ENCODE data around the gene ETNK2.

ETNK2 gene

DNA sequence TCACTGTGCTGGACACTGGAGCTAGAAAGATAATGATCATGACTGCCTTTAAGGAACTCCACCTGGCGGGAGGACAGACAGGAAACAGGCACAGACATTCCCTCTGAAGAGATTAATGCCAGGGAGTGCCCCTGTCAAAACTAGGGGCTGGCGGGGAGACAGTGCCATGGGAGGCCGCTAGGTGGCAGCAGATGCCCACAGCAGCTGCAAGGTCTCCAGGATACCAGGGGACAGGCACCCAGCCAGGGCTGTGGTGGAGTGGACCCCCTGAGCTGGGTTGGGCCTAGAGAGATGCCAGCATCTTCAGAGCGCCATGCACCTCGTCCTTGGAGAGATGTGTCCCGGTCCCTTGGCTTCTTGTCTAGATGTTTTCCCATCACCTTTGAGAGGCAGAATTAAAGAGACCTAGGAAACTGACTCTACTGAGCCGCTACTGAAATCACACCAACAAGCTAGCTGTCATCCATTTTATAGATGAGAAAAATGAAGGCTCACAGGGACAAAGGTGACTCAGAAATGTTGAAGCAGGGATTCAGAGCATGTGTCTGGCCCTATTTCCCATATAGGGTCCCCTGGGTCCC lies 10.7 kb upstream of the ETNK2 start:
- peak; percentile 69 for DNase-seq (ENCODE audit: low spot score)
- Histone ChIP-seq H2BK120ac (ENCODE audit: low read depth, low read length) (no peak overlapping the region), H3K4me3 (ENCODE audit: low read length in 2 of 2) (no peak overlapping the region), H2BK15ac (ENCODE audit: low read length) (no peak overlapping the region), H3K9ac (ENCODE audit: low read depth, low read length, poor library complexity) (no peak overlapping the region), H4K8ac (ENCODE audit: low read depth, low read length) (no peak overlapping the region), H3K18ac (ENCODE audit: low read length) (no peak overlapping the region), H3K27ac (replicated peaks; ENCODE audit: low read length) (no peak overlapping the region), H3K14ac (ENCODE audit: low read length) (no peak overlapping the region), H3K4me1 (ENCODE audit: control insufficient read depth in 2 of 2, insufficient read depth in 1 of 2, low read depth in 1 of 2, low read length in 2 of 2) (no peaks in the 10 kb centered on the region), H4K91ac (ENCODE audit: low read depth, low read length, poor library complexity) (no peak overlapping the region), H3K23ac (ENCODE audit: low read depth, low read length, poor library complexity) (no peak overlapping the region), H2BK12ac (ENCODE audit: low read length) (no peak overlapping the region), H3K36me3 (replicated peaks in 1 of 2; ENCODE audit: control insufficient read depth in 2 of 2, insufficient read depth in 2 of 2, low read length in 2 of 2) (no peaks in the 10 kb centered on the region), H2BK5ac (ENCODE audit: low read length) (no peak overlapping the region), H2AK5ac (ENCODE audit: low read depth, low read length) (no peak overlapping the region), H3K9me3 (replicated peaks in 1 of 2; ENCODE audit: control insufficient read depth in 2 of 2, insufficient read depth in 1 of 2, low read depth in 1 of 2, low read length in 2 of 2) (no peaks in the 10 kb centered on the region), H2AFZ (ENCODE audit: low read length) (no peak overlapping the region), H3K79me1 (ENCODE audit: low read depth, low read length) (no peaks in the 10 kb centered on the region), H3K4me2 (ENCODE audit: insufficient read depth, low read length, poor library complexity, severe bottlenecking) (no peak overlapping the region), H3K4ac (ENCODE audit: low read length) (no peak overlapping the region), H3K27me3 (ENCODE audit: control insufficient read depth in 3 of 3, insufficient read depth in 3 of 3, low read depth in 1 of 3, low read length in 3 of 3) (peaks cover 0 to 38% (median 0%) of the 10 kb centered on the region in 3 experiments)
- no CpG with 5 or more reads among the region's 7 CpGs for WGBS, 2 donors (ENCODE audit: extremely low coverage in 2 of 2, insufficient read length in 2 of 2, insufficient replicate concordance in 1 of 2)

- H3K79me1 ChIP-seq (ENCODE audit: low read depth, low read length): no peaks in the 10 kb centered on the region
- no peak overlapping the region for H2AFZ ChIP-seq (ENCODE audit: low read length)
- no peak overlapping the region for H2BK5ac ChIP-seq (ENCODE audit: low read length)
- DNase-seq (ENCODE audit: low spot score): no peak
- H3K18ac ChIP-seq (ENCODE audit: low read length): no peak overlapping the region
- H3K4me1 ChIP-seq (ENCODE audit: control insufficient read depth in 2 of 2, insufficient read depth in 1 of 2, low read depth in 1 of 2, low read length in 2 of 2): no peaks in the 10 kb centered on the region
- H3K27me3 ChIP-seq (ENCODE audit: control insufficient read depth in 3 of 3, insufficient read depth in 3 of 3, low read depth in 1 of 3, low read length in 3 of 3): peaks cover 0 to 45% (median 0%) of the 10 kb centered on the region in 3 experiments
- no peak overlapping the region for H3K23ac ChIP-seq (ENCODE audit: low read depth, low read length, poor library complexity)
- H3K4ac ChIP-seq (ENCODE audit: low read length): no peak overlapping the region
- H3K14ac ChIP-seq (ENCODE audit: low read length): no peak overlapping the region
- no peak overlapping the region for H2BK15ac ChIP-seq (ENCODE audit: low read length)
- H3K4me2 ChIP-seq (ENCODE audit: insufficient read depth, low read length, poor library complexity, severe bottlenecking): no peak overlapping the region
- no peak overlapping the region for H4K8ac ChIP-seq (ENCODE audit: low read depth, low read length)
- H2BK120ac ChIP-seq (ENCODE audit: low read depth, low read length): no peak overlapping the region
- H4K91ac ChIP-seq (ENCODE audit: low read depth, low read length, poor library complexity): no peak overlapping the region
- no peak overlapping the region for H2AK5ac ChIP-seq (ENCODE audit: low read depth, low read length)
- no peak overlapping the region for H2BK12ac ChIP-seq (ENCODE audit: low read length)
- WGBS, 2 donors (ENCODE audit: extremely low coverage in 2 of 2, insufficient read length in 2 of 2, insufficient replicate concordance in 1 of 2): no CpG with 5 or more reads among the region's 14 CpGs
- H3K9ac ChIP-seq (ENCODE audit: low read depth, low read length, poor library complexity): no peak overlapping the region
- no peak overlapping the region for H3K4me3 ChIP-seq (ENCODE audit: low read length in 2 of 2)
- no peaks in the 10 kb centered on the region for H3K36me3 ChIP-seq (replicated peaks in 1 of 2; ENCODE audit: control insufficient read depth in 2 of 2, insufficient read depth in 2 of 2, low read length in 2 of 2)
- no peaks in the 10 kb centered on the region for H3K9me3 ChIP-seq (replicated peaks in 1 of 2; ENCODE audit: control insufficient read depth in 2 of 2, insufficient read depth in 1 of 2, low read depth in 1 of 2, low read length in 2 of 2)
- H3K27ac ChIP-seq (replicated peaks; ENCODE audit: low read length): no peak overlapping the region
These were observed 10.0 kb upstream of the ETNK2 start for GRCh38 chr1:204161609-204162493.

GRCh38 chr1:204157962-204158361 lies 6.1 kb upstream of the ETNK2 start:
- Histone ChIP-seq H3K27ac (replicated peaks; ENCODE audit: low read length) (no peak overlapping the region), H2AFZ (ENCODE audit: low read length) (no peak overlapping the region), H2BK120ac (ENCODE audit: low read depth, low read length) (no peak overlapping the region), H4K8ac (ENCODE audit: low read depth, low read length) (no peak overlapping the region), H3K14ac (ENCODE audit: low read length) (no peak overlapping the region), H3K4me1 (ENCODE audit: control insufficient read depth in 2 of 2, insufficient read depth in 1 of 2, low read depth in 1 of 2, low read length in 2 of 2) (no peaks in the 10 kb centered on the region), H2BK5ac (ENCODE audit: low read length) (no peak overlapping the region), H3K4ac (ENCODE audit: low read length) (no peak overlapping the region), H3K23ac (ENCODE audit: low read depth, low read length, poor library complexity) (no peak overlapping the region), H3K27me3 (ENCODE audit: control insufficient read depth in 3 of 3, insufficient read depth in 3 of 3, low read depth in 1 of 3, low read length in 3 of 3) (peaks cover 0 to 43% (median under 1%) of the 10 kb centered on the region in 3 experiments), H3K9ac (ENCODE audit: low read depth, low read length, poor library complexity) (no peak overlapping the region), H3K9me3 (replicated peaks in 1 of 2; ENCODE audit: control insufficient read depth in 2 of 2, insufficient read depth in 1 of 2, low read depth in 1 of 2, low read length in 2 of 2) (no peaks in the 10 kb centered on the region), H2AK5ac (ENCODE audit: low read depth, low read length) (no peak overlapping the region), H3K79me1 (ENCODE audit: low read depth, low read length) (no peaks in the 10 kb centered on the region), H3K18ac (ENCODE audit: low read length) (no peak overlapping the region), H4K91ac (ENCODE audit: low read depth, low read length, poor library complexity) (no peak overlapping the region), H3K36me3 (replicated peaks in 1 of 2; ENCODE audit: control insufficient read depth in 2 of 2, insufficient read depth in 2 of 2, low read length in 2 of 2) (no peaks in the 10 kb centered on the region), H2BK15ac (ENCODE audit: low read length) (no peak overlapping the region), H3K4me2 (ENCODE audit: insufficient read depth, low read length, poor library complexity, severe bottlenecking) (no peak overlapping the region), H2BK12ac (ENCODE audit: low read length) (no peak overlapping the region), H3K4me3 (ENCODE audit: low read length in 2 of 2) (no peak overlapping the region)
- DNase-seq (ENCODE audit: low spot score): no peak
- no CpG with 5 or more reads among the region's 6 CpGs for WGBS, 2 donors (ENCODE audit: extremely low coverage in 2 of 2, insufficient read length in 2 of 2, insufficient replicate concordance in 1 of 2)

- Histone ChIP-seq H2BK15ac (ENCODE audit: low read length) (no peak overlapping the region), H2AK5ac (ENCODE audit: low read depth, low read length) (peak overlapping the region; percentile 41), H3K4me1 (ENCODE audit: control insufficient read depth in 2 of 2, insufficient read depth in 1 of 2, low read depth in 1 of 2, low read length in 2 of 2) (peaks cover 7 to 8% of the 10 kb centered on the region in 2 donors), H3K9me3 (replicated peaks in 1 of 2; ENCODE audit: control insufficient read depth in 2 of 2, insufficient read depth in 1 of 2, low read depth in 1 of 2, low read length in 2 of 2) (no peaks in the 10 kb centered on the region), H2AFZ (ENCODE audit: low read length) (no peak overlapping the region), H3K4me2 (ENCODE audit: insufficient read depth, low read length, poor library complexity, severe bottlenecking) (no peak overlapping the region), H3K4me3 (ENCODE audit: low read length in 2 of 2) (no peak overlapping the region), H3K23ac (ENCODE audit: low read depth, low read length, poor library complexity) (no peak overlapping the region), H4K91ac (ENCODE audit: low read depth, low read length, poor library complexity) (no peak overlapping the region), H3K79me1 (ENCODE audit: low read depth, low read length) (peaks cover 3% of the 10 kb centered on the region), H4K8ac (ENCODE audit: low read depth, low read length) (no peak overlapping the region), H3K18ac (ENCODE audit: low read length) (peak overlapping the region; percentile 39), H3K27ac (replicated peaks; ENCODE audit: low read length) (no peak overlapping the region), H3K27me3 (ENCODE audit: control insufficient read depth in 3 of 3, insufficient read depth in 3 of 3, low read depth in 1 of 3, low read length in 3 of 3) (peaks cover 0 to 33% (median 16%) of the 10 kb centered on the region in 3 experiments), H3K14ac (ENCODE audit: low read length) (no peak overlapping the region), H3K4ac (ENCODE audit: low read length) (no peak overlapping the region), H2BK12ac (ENCODE audit: low read length) (no peak overlapping the region), H2BK120ac (ENCODE audit: low read depth, low read length) (no peak overlapping the region), H2BK5ac (ENCODE audit: low read length) (no peak overlapping the region), H3K36me3 (replicated peaks in 1 of 2; ENCODE audit: control insufficient read depth in 2 of 2, insufficient read depth in 2 of 2, low read length in 2 of 2) (no peaks in the 10 kb centered on the region), H3K9ac (ENCODE audit: low read depth, low read length, poor library complexity) (no peak overlapping the region)
- no CpG with 5 or more reads among the region's 10 CpGs for WGBS, 2 donors (ENCODE audit: extremely low coverage in 2 of 2, insufficient read length in 2 of 2, insufficient replicate concordance in 1 of 2)
- no peak for DNase-seq (ENCODE audit: low spot score)
These were observed 4.0 kb upstream of the ETNK2 start for GRCh38 chr1:204155881-204156280.

Data from neuronal stem cell (in vitro differentiated cells).